B cell (primary cell): ENCODE measurements around the gene SFXN4.

ENCODE experiments used
- EZH2 ChIP-seq: IDR thresholded peaks from 2 replicates; pipeline ENCODE4 v1.6.1; 2012; ENCODE audit warnings: borderline replicate concordance, low read depth, mild to moderate bottlenecking, moderate library complexity, low read length; ENCODE audit not compliant: insufficient read depth, poor library complexity, severe bottlenecking
- TF ChIP-seq, protein P1 (sequence below): fragments of 200-600 bp; IDR thresholded peaks from one replicate; pipeline ENCODE4 v1.8.0; 2022; ENCODE audit warnings: antibody characterized with exemption, mild to moderate bottlenecking

DNA sequence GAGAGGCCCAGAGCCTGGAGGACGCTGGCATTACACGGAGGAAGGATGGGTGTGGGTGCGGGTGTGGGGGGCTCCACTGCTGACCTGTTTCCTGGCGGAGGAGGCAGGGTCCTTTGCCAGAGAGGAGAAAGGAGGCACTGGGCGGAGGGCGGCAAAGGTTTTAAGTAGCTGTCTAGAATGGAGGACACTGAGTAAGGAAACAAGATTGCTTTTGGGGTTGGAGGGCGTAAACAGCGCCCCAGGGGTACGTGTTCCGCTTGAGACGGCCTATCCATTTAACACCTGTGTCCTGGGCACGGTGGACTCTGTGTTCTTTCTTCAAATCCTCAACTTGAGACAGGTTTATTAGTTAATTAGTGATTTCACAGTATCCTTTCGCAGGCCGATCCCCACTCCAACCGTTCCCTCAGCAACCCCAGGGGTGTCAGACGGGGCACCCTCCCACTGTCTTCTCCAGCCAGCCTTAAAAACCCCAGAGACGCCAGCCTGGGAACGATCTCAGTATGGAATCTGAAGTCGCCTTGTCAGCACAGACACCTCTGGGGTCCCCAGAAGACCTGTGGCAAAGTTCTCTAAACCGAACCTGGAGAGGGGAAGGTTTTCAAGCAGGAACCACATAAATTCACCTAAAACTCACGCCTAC lies 24.8 kb downstream of the SFXN4 start:
- TF ChIP-seq, protein P1, sequence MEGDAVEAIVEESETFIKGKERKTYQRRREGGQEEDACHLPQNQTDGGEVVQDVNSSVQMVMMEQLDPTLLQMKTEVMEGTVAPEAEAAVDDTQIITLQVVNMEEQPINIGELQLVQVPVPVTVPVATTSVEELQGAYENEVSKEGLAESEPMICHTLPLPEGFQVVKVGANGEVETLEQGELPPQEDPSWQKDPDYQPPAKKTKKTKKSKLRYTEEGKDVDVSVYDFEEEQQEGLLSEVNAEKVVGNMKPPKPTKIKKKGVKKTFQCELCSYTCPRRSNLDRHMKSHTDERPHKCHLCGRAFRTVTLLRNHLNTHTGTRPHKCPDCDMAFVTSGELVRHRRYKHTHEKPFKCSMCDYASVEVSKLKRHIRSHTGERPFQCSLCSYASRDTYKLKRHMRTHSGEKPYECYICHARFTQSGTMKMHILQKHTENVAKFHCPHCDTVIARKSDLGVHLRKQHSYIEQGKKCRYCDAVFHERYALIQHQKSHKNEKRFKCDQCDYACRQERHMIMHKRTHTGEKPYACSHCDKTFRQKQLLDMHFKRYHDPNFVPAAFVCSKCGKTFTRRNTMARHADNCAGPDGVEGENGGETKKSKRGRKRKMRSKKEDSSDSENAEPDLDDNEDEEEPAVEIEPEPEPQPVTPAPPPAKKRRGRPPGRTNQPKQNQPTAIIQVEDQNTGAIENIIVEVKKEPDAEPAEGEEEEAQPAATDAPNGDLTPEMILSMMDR = no peak
- TF ChIP-seq EZH2 = no peak
